ENCODE data around the gene C14orf180. TPM values are rescaled to one million over a fixed set of nuclear protein-coding genes. Genes with fewer than 3 reads are reported as not detected.

C14orf180 gene
- total RNA-seq, 6 donors from 2014 or later: not detected

DNA sequence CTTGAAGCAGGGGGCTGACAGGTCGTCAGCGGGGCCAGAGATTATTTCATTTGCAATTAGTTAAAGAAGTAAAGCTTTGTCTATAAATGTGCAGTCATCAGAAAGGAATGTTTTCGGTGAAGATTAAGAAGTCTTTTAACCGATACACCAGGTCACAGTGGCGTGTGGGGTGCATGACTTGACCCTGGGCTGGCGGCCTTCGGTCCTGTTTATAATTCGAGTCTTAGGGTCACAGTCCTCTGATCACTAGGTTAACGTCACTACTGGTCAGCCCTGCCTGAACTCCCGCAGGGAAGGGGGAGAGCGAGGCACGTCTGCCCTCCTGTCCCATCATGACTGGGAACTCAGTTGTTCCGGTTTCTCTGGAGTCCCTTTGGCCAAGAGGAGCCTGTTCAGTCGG is 5.0 kb upstream of the C14orf180 start:
- H3K4me1 ChIP-seq: no peaks in the 10 kb centered on the region
- TF ChIP-seq EP300 (IDR thresholded peaks at IDR 0.05): no peak
- TF ChIP-seq, protein P1, sequence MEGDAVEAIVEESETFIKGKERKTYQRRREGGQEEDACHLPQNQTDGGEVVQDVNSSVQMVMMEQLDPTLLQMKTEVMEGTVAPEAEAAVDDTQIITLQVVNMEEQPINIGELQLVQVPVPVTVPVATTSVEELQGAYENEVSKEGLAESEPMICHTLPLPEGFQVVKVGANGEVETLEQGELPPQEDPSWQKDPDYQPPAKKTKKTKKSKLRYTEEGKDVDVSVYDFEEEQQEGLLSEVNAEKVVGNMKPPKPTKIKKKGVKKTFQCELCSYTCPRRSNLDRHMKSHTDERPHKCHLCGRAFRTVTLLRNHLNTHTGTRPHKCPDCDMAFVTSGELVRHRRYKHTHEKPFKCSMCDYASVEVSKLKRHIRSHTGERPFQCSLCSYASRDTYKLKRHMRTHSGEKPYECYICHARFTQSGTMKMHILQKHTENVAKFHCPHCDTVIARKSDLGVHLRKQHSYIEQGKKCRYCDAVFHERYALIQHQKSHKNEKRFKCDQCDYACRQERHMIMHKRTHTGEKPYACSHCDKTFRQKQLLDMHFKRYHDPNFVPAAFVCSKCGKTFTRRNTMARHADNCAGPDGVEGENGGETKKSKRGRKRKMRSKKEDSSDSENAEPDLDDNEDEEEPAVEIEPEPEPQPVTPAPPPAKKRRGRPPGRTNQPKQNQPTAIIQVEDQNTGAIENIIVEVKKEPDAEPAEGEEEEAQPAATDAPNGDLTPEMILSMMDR (IDR thresholded peaks at IDR 0.05): no peak
- no peak for TF ChIP-seq POLR2AphosphoS5 (IDR thresholded peaks at IDR 0.05)
- no peak for TF ChIP-seq POLR2A (IDR thresholded peaks at IDR 0.05)
- H3K4me3 ChIP-seq: no peak overlapping the region
- no peak for DNase-seq
- no peaks in the 10 kb centered on the region for H3K36me3 ChIP-seq
- H3K27me3 ChIP-seq: peaks cover 0 to 6% (median 2%) of the 10 kb centered on the region in 4 donors
- 60 to 69% methylated on average over 14 of the region's 14 CpGs for WGBS, 2 donors
- no peak for ATAC-seq (ENCODE audit: low FRiP score in 2 of 2)
- H3K27ac ChIP-seq: no peak overlapping the region
- H3K9me3 ChIP-seq: no peaks in the 10 kb centered on the region

DNA sequence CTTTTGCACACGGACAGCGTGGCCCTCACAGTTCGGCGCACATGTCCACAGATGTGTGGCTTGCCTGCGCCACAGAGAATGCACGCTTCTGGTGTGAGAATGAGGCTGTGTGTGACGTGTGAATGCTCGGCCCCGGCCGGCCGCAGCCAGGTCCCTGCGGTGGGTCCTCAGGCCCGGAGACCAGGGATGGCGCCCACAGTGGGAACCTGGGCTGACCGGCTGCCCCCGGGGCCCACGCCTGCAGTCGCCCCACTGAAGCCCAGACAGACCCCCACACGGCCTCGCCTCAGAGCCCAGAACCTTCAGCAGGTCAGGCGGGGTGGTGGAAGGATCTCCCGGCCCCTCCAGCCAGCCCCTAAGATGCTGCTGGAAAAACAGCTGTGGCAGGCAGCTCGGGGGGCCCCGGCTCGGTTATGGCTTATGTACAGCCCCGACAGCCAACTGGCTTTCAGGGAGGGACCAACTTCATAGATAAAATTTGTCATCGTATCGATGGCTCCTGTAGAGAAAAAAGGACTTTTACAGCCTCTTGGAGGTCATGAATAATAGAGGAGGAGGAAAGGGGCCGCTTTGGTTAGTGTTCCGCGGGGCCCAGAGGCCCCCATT is 4.5 kb upstream of the C14orf180 start:
- no peak for ATAC-seq (ENCODE audit: low FRiP score in 2 of 2)
- Histone ChIP-seq H3K9me3 (no peaks in the 10 kb centered on the region), H3K36me3 (no peaks in the 10 kb centered on the region), H3K27ac (no peak overlapping the region), H3K4me3 (no peak overlapping the region), H3K27me3 (peaks cover 0 to 6% (median 2%) of the 10 kb centered on the region in 4 donors), H3K4me1 (no peaks in the 10 kb centered on the region)
- no peak for DNase-seq
- TF ChIP-seq POLR2A (IDR thresholded peaks at IDR 0.05) (no peak), EP300 (IDR thresholded peaks at IDR 0.05) (no peak)
- TF ChIP-seq, protein P1 (IDR thresholded peaks at IDR 0.05): no peak
- WGBS, 2 donors: 83 to 85% methylated on average over 10 to 24 of the region's 31 CpGs

GRCh38 chr14:104576232-104576969 is 3.2 kb upstream of the C14orf180 start:
- peaks cover 0 to 8% (median 0%) of the 10 kb centered on the region in 4 donors for H3K4me1 ChIP-seq
- H3K36me3 ChIP-seq: no peaks in the 10 kb centered on the region
- H3K27ac ChIP-seq: no peak overlapping the region
- 72 to 77% methylated on average over 8 to 12 of the region's 16 CpGs for WGBS, 2 donors
- TF ChIP-seq, protein P1 (IDR thresholded peaks at IDR 0.05): no peak
- TF ChIP-seq POLR2AphosphoS5 (IDR thresholded peaks at IDR 0.05): no peak
- no peak for TF ChIP-seq EP300 (IDR thresholded peaks at IDR 0.05)
- no peak for TF ChIP-seq POLR2A (IDR thresholded peaks at IDR 0.05)
- ATAC-seq (ENCODE audit: low FRiP score in 2 of 2) (no peak), DNase-seq (no peak)
- peaks cover 0 to 6% (median 2%) of the 10 kb centered on the region in 4 donors for H3K27me3 ChIP-seq
- H3K9me3 ChIP-seq: no peaks in the 10 kb centered on the region
- no peak overlapping the region for H3K4me3 ChIP-seq

- H3K36me3 ChIP-seq: no peaks in the 10 kb centered on the region
- DNase-seq: no peak
- H3K9me3 ChIP-seq: no peaks in the 10 kb centered on the region
- H3K4me3 ChIP-seq: no peak overlapping the region
- WGBS, 2 donors: 60% methylated on average over 8 of the region's 9 CpGs; no CpG with 5 or more reads in 1 of the 2 donors
- H3K4me1 ChIP-seq: peaks cover 0 to 10% (median 0%) of the 10 kb centered on the region in 4 donors
- no peak for TF ChIP-seq POLR2AphosphoS5 (IDR thresholded peaks at IDR 0.05)
- no peak for TF ChIP-seq EP300 (IDR thresholded peaks at IDR 0.05)
- TF ChIP-seq POLR2A (IDR thresholded peaks at IDR 0.05): no peak
- TF ChIP-seq, protein P1 (IDR thresholded peaks at IDR 0.05): no peak
- ATAC-seq (ENCODE audit: low FRiP score in 2 of 2): no peak
- no peak overlapping the region for H3K27ac ChIP-seq
- H3K27me3 ChIP-seq: peaks cover 0 to 4% (median under 1%) of the 10 kb centered on the region in 4 donors
Measured at GRCh38 chr14:104576970-104577332, 2.6 kb upstream of the C14orf180 start.
